SH-SY5Y (cell line): ENCODE data around the gene NAT14.

Source experiments
- GATA2 ChIP-seq: IDR thresholded peaks from 2 replicates; pipeline ENCODE4 v1.6.1; 2011; ENCODE audit warnings: mild to moderate bottlenecking, low read depth, low read length
- GATA3 ChIP-seq: IDR thresholded peaks from 2 replicates; pipeline ENCODE4 v1.6.1; 2011; ENCODE audit warnings: low read depth, mild to moderate bottlenecking, low read length, moderate library complexity

- no peak for TF ChIP-seq GATA2
- no peak for TF ChIP-seq GATA3
Measured at GRCh38 chr19:55466241-55466614, 18.8 kb upstream of the NAT14 start.
